Neural cell (in vitro differentiated cells): ENCODE data around the gene ZNF260. TPM values are rescaled to one million over a fixed set of nuclear protein-coding genes. Genes with fewer than 3 reads are reported as not detected.
"Not testable (repeated sequence)": the region's sequence is repeated elsewhere in the genome, so short reads cannot be mapped to it uniquely, and the experiment has no call there.

Experiments used
- H2AFZ ChIP-seq: fragments of 200-600, 300-800 bp; sonication (generic), shearing (Covaris generic); 2 replicates; pipeline ENCODE4 v1.6.0; 2014; ENCODE audit warnings: low read depth, mild to moderate bottlenecking, antibody characterized with exemption, low read length, moderate library complexity
- H3F3A ChIP-seq: fragments of 200-600 bp; shearing (Covaris generic); 2 replicates; pipeline ENCODE4 v1.6.1; 2016; ENCODE audit warnings: mild to moderate bottlenecking, moderate library complexity, mixed read lengths, antibody characterized with exemption, low read length; ENCODE audit not compliant: insufficient read depth, poor library complexity, severe bottlenecking
- H3K27ac ChIP-seq: fragments of 200-600, 300-800 bp; sonication (generic), shearing (Covaris generic); 2 replicates; pipeline ENCODE4 v1.5.1; 2014; ENCODE audit warnings: mild to moderate bottlenecking, low read length, moderate library complexity
- H3K27me3 ChIP-seq: fragments of 300-800, 200-600 bp; sonication (generic), shearing (Covaris generic); 2 replicates; pipeline ENCODE4 v1.6.0; 2014; ENCODE audit warnings: mild to moderate bottlenecking, low read depth, low read length, moderate library complexity; ENCODE audit not compliant: insufficient read depth
- H3K36me3 ChIP-seq: fragments of 300-800, 200-600 bp; sonication (generic), shearing (Covaris generic); 2 replicates; pipeline ENCODE4 v1.5.1; 2014; ENCODE audit warnings: mild to moderate bottlenecking, antibody characterized with exemption, low read length, moderate library complexity; ENCODE audit not compliant: insufficient read depth
- H3K4me2 ChIP-seq: fragments of 300-800, 200-600 bp; sonication (generic), shearing (Covaris generic); 2 replicates; pipeline ENCODE4 v1.6.0; 2014; ENCODE audit warnings: mild to moderate bottlenecking, low read length
- H3K4me3 ChIP-seq: fragments of 300-800, 200-600 bp; sonication (generic), shearing (Covaris generic); 2 replicates; pipeline ENCODE4 v1.5.1; 2014; ENCODE audit warnings: mild to moderate bottlenecking, low read length, moderate library complexity
- H3K79me2 ChIP-seq: fragments of 200-600 bp; shearing (Covaris generic); replicated peaks from 2 replicates; pipeline ENCODE4 v1.6.0; 2014; ENCODE audit warnings: mild to moderate bottlenecking, low read length, moderate library complexity; ENCODE audit not compliant: insufficient read depth
- H3K9ac ChIP-seq: fragments of 300-800, 200-600 bp; sonication (generic), shearing (Covaris generic); 2 replicates; pipeline ENCODE4 v1.6.1; 2016; ENCODE audit warnings: mild to moderate bottlenecking, low read length, mixed read lengths
- H3K9me2 ChIP-seq: fragments of 200-600 bp; shearing (Covaris generic); 2 replicates; pipeline ENCODE4 v1.6.1; 2016; ENCODE audit warnings: mild to moderate bottlenecking, low read length, mixed read lengths; ENCODE audit not compliant: insufficient read depth
- H3K9me3 ChIP-seq: fragments of 200-600, 300-800 bp; sonication (generic), shearing (Covaris generic); 2 replicates; pipeline ENCODE4 v1.6.1; 2016; ENCODE audit warnings: mild to moderate bottlenecking, mixed run types, low read length, moderate library complexity, mixed read lengths
- H4K20me1 ChIP-seq: fragments of 200-600 bp; shearing (Covaris generic); 2 replicates; pipeline ENCODE4 v1.6.1; 2016; ENCODE audit warnings: mild to moderate bottlenecking, mixed run types; ENCODE audit not compliant: insufficient read depth
- EP300 ChIP-seq: fragments of 450-650 bp; conservative IDR thresholded peaks from 2 replicates; pipeline ENCODE4 v1.6.1; 2014; ENCODE audit warnings: antibody characterized with exemption, mild to moderate bottlenecking, moderate library complexity; ENCODE audit not compliant: poor library complexity, severe bottlenecking
- EZH2 ChIP-seq: fragments of 200-600, 300-800 bp; shearing (Covaris generic), sonication (generic); IDR thresholded peaks from 2 replicates; pipeline ENCODE4 v1.6.1; 2014; ENCODE audit warnings: antibody characterized with exemption, low read length, borderline replicate concordance, mild to moderate bottlenecking; ENCODE audit not compliant: insufficient read depth, poor library complexity, severe bottlenecking
- MXI1 ChIP-seq: fragments of 450-650 bp; conservative IDR thresholded peaks from 2 replicates; pipeline ENCODE4 v1.6.1; 2014; ENCODE audit warnings: antibody characterized with exemption, mild to moderate bottlenecking; ENCODE audit not compliant: poor library complexity, severe bottlenecking
- POLR2AphosphoS5 ChIP-seq: IDR thresholded peaks from 2 replicates; pipeline ENCODE4 v1.6.1; 2012
- RAD21 ChIP-seq: fragments of 450-650 bp; conservative IDR thresholded peaks from 2 replicates; pipeline ENCODE4 v1.6.1; 2014; ENCODE audit warnings: antibody characterized with exemption, mild to moderate bottlenecking, moderate library complexity
- SMC3 ChIP-seq: fragments of 450-650 bp; conservative IDR thresholded peaks from 2 replicates; pipeline ENCODE4 v1.6.1; 2014; ENCODE audit warnings: antibody characterized with exemption, mild to moderate bottlenecking, moderate library complexity; ENCODE audit not compliant: poor library complexity
- TAF1 ChIP-seq: IDR thresholded peaks from 2 replicates; pipeline ENCODE4 v1.6.1; 2012; ENCODE audit warnings: low read depth
- polyA plus RNA-seq: library from polyadenylated mRNA; depleted of rRNA; stranded (reverse); fragments of >200 nt; gene quantifications from 2 replicates; pipeline ENCODE4 v1.2.3, GENCODE V29; 2014
- TF ChIP-seq, protein P1 (sequence below): fragments of 450-650 bp; IDR thresholded peaks from 2 replicates; pipeline ENCODE4 v1.5.1; 2014; ENCODE audit warnings: antibody characterized with exemption, mild to moderate bottlenecking, moderate library complexity; ENCODE audit not compliant: poor library complexity, severe bottlenecking
- TF ChIP-seq, protein P2 (sequence below): IDR thresholded peaks from 2 replicates; pipeline ENCODE4 v1.6.1; 2012; ENCODE audit warnings: borderline replicate concordance

The ZNF260 gene
- polyA plus RNA-seq, 1 donor from 2014 or later = 23.2 TPM

DNA sequence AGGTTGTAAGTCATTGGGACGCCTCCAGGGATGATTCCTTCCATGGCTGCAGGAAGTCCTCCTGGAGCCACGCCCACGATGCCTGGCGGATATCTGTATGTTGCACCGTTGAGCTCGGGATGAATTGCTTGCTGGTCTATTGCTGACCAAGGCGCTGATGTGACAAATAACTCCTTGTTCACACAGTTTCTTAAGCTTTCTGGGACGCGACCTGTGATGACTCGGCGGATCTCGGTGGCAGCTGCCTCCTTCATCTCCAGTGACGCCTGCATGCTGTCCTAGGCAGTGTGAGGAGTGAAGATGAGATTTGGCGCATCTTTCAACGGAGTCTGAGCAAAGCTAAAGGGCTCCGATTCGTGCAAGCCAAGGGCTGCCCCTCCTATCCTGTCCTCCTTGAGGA lies 31.1 kb downstream of the ZNF260 start:
- H3F3A ChIP-seq = no peaks in the 10 kb centered on the region
- H3K9me3 ChIP-seq = peaks cover 8% of the 10 kb centered on the region

DNA sequence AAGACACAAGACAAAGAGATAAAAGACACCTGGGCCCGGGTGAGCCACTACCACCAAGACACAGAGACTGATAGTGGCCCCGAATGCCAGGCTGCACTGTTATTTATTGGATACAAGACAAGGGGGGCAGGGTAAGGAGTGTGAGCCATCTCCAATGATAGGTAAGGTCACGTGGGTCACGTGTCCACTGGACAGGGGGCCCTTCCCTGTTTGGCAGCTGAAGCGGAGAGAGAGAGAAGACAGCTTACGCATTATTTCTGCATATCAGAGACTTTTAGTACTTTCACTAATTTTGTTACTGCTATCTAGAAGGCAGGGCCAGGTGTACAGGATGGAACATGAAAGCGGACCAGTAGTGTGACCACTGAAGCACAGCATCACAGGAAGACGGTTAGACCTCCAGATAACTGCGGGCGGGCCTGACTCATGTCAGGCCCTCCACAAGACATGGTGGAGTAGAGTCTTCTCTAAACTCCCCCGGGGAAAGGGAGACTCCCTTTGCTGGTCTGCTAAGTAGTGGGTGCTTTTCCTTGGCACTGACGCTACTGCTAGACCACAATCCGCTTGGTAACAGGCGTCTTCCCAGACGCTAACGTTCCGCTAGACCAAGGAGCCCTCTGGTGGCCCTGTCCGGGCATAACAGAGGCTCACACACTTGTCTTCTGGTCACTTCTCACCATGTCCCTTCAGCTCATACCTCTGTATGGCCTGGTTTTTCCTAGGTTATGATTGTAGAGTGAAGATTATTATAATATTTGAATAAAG lies 35.2 kb downstream of the ZNF260 start:
- not testable (repeated sequence) for H4K20me1 ChIP-seq, H2AFZ ChIP-seq, H3K27me3 ChIP-seq, H3K9me2 ChIP-seq, H3K36me3 ChIP-seq, H3K27ac ChIP-seq, H3K9ac ChIP-seq, H3K4me3 ChIP-seq, H3F3A ChIP-seq, H3K4me2 ChIP-seq, H3K9me3 ChIP-seq
- peaks cover 10% of the 10 kb centered on the region for H3K79me2 ChIP-seq

More for the DNA sequence above, 31.1 kb downstream of the ZNF260 start:
- H3K4me3 ChIP-seq = no peak overlapping the region
- H3K9me2 ChIP-seq = no peaks in the 10 kb centered on the region
- no peaks in the 10 kb centered on the region for H3K27me3 ChIP-seq
- H3K79me2 ChIP-seq = no peaks in the 10 kb centered on the region
- TF ChIP-seq TAF1 = no peak
- no peak for TF ChIP-seq POLR2AphosphoS5
- no peak for TF ChIP-seq EZH2
- TF ChIP-seq MXI1 = no peak
- TF ChIP-seq, protein P1, sequence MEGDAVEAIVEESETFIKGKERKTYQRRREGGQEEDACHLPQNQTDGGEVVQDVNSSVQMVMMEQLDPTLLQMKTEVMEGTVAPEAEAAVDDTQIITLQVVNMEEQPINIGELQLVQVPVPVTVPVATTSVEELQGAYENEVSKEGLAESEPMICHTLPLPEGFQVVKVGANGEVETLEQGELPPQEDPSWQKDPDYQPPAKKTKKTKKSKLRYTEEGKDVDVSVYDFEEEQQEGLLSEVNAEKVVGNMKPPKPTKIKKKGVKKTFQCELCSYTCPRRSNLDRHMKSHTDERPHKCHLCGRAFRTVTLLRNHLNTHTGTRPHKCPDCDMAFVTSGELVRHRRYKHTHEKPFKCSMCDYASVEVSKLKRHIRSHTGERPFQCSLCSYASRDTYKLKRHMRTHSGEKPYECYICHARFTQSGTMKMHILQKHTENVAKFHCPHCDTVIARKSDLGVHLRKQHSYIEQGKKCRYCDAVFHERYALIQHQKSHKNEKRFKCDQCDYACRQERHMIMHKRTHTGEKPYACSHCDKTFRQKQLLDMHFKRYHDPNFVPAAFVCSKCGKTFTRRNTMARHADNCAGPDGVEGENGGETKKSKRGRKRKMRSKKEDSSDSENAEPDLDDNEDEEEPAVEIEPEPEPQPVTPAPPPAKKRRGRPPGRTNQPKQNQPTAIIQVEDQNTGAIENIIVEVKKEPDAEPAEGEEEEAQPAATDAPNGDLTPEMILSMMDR = no peak
- TF ChIP-seq SMC3 = no peak
- no peak for TF ChIP-seq RAD21
- TF ChIP-seq, protein P2, sequence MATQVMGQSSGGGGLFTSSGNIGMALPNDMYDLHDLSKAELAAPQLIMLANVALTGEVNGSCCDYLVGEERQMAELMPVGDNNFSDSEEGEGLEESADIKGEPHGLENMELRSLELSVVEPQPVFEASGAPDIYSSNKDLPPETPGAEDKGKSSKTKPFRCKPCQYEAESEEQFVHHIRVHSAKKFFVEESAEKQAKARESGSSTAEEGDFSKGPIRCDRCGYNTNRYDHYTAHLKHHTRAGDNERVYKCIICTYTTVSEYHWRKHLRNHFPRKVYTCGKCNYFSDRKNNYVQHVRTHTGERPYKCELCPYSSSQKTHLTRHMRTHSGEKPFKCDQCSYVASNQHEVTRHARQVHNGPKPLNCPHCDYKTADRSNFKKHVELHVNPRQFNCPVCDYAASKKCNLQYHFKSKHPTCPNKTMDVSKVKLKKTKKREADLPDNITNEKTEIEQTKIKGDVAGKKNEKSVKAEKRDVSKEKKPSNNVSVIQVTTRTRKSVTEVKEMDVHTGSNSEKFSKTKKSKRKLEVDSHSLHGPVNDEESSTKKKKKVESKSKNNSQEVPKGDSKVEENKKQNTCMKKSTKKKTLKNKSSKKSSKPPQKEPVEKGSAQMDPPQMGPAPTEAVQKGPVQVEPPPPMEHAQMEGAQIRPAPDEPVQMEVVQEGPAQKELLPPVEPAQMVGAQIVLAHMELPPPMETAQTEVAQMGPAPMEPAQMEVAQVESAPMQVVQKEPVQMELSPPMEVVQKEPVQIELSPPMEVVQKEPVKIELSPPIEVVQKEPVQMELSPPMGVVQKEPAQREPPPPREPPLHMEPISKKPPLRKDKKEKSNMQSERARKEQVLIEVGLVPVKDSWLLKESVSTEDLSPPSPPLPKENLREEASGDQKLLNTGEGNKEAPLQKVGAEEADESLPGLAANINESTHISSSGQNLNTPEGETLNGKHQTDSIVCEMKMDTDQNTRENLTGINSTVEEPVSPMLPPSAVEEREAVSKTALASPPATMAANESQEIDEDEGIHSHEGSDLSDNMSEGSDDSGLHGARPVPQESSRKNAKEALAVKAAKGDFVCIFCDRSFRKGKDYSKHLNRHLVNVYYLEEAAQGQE = no peak
- TF ChIP-seq EP300 = no peak
- no peaks in the 10 kb centered on the region for H4K20me1 ChIP-seq
- no peak overlapping the region for H2AFZ ChIP-seq
- H3K9ac ChIP-seq = no peak overlapping the region
- no peak overlapping the region for H3K4me2 ChIP-seq
- no peak overlapping the region for H3K27ac ChIP-seq
- H3K36me3 ChIP-seq = no peaks in the 10 kb centered on the region

DNA sequence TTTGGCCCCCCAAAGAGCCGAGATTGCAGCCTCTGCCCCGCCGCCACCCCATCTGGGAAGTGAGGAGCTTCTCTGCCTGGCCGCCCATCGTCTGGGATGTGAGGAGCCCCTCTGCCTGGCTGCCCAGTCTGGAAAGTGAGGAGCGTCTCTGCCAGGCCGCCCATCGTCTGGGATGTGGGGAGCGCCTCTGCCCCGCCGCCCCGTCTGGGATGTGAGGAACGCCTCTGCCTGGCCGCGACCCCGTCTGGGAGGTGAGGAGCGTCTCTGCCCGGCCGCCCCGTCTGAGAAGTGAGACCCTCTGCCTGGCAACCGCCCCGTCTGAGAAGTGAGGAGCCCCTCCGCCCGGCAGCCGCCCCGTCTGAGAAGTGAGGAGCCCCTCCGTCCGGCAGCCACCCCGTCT lies 37.2 kb downstream of the ZNF260 start:
- not testable (repeated sequence) for H2AFZ ChIP-seq, H3K27ac ChIP-seq, H3K9ac ChIP-seq, H3K4me3 ChIP-seq, H3K9me3 ChIP-seq, H3K4me2 ChIP-seq, H3K36me3 ChIP-seq, H3K9me2 ChIP-seq, H3F3A ChIP-seq, H3K27me3 ChIP-seq, H4K20me1 ChIP-seq
- peaks cover 22% of the 10 kb centered on the region for H3K79me2 ChIP-seq
